IMR-90 (cell line): ENCODE results near the gene ZNF727. TPM values are rescaled to one million over a fixed set of nuclear protein-coding genes. Genes with fewer than 3 reads are reported as not detected.

ENCODE experiments used
- ATAC-seq: fragments of 200-7000 bp; cut with Tn5 transposase; 2 replicates; pipeline ENCODE4 v1.9.1; 2020; ENCODE audit warnings: low read depth, mild to moderate bottlenecking, moderate library complexity
- BruUV-seq: library from RNA; stranded (reverse); fragments of 400-500 nt; replicated peaks from 2 replicates; lab custom pipeline; 2021; lab: Mats Ljungman, UMichigan
- CTCF ChIA-PET: fragments of 300-600 bp; formaldehyde crosslinking; extraction: SDS; loops from one replicate; lab custom pipeline; 2021; ENCODE audit warnings: antibody characterized with exemption; lab: Yijun Ruan, JAX
- POLR2A ChIA-PET: fragments of 300-600 bp; sonication (Branson Sonifier 250); formaldehyde crosslinking; loops from one replicate; lab custom pipeline; 2022; ENCODE audit warnings: antibody characterized with exemption; ENCODE audit not compliant: unreplicated experiment; lab: Charles Lee
- DNase-seq: peaks from one replicate; pipeline ENCODE4 v3.0.0; 2013
- H2AFZ ChIP-seq: replicated peaks from 2 replicates; pipeline ENCODE3; 2013; ENCODE audit warnings: low read length, mild to moderate bottlenecking; ENCODE audit not compliant: poor library complexity
- H2AK5ac ChIP-seq: 2 replicates; pipeline ENCODE4 v1.6.1; 2013; ENCODE audit warnings: low read depth, low read length, inconsistent platforms
- H2AK9ac ChIP-seq: replicated peaks from 2 replicates; pipeline ENCODE3; 2013; ENCODE audit warnings: mild to moderate bottlenecking, low read depth, low read length, moderate library complexity; ENCODE audit not compliant: poor library complexity
- H2BK120ac ChIP-seq: 2 replicates; pipeline ENCODE4 v1.6.1; 2013; ENCODE audit warnings: low read depth, low read length, inconsistent platforms
- H2BK15ac ChIP-seq: 3 replicates; pipeline ENCODE4 v1.6.1; 2013; ENCODE audit warnings: low read depth, low read length, inconsistent platforms
- H2BK20ac ChIP-seq: 2 replicates; pipeline ENCODE4 v1.6.1; 2013; ENCODE audit warnings: low read depth, mild to moderate bottlenecking, inconsistent platforms, low read length, moderate library complexity
- H2BK5ac ChIP-seq: 2 replicates; pipeline ENCODE4 v1.6.1; 2013; ENCODE audit warnings: mild to moderate bottlenecking, low read depth, low read length, inconsistent platforms; ENCODE audit not compliant: poor library complexity, severe bottlenecking
- H3K14ac ChIP-seq: replicated peaks from 2 replicates; pipeline ENCODE4 v1.6.1; 2013; ENCODE audit warnings: low read depth, low read length, inconsistent platforms
- H3K18ac ChIP-seq: 2 replicates; pipeline ENCODE4 v1.6.1; 2013; ENCODE audit warnings: low read depth, low read length, control low read depth
- H3K23ac ChIP-seq: 2 replicates; pipeline ENCODE4 v1.6.1; 2013; ENCODE audit warnings: low read depth, low read length, inconsistent platforms
- H3K27ac ChIP-seq: 2 replicates; pipeline ENCODE4 v1.5.1; 2013; ENCODE audit warnings: mild to moderate bottlenecking, control low read depth, low read length; ENCODE audit not compliant: insufficient read depth
- H3K27me3 ChIP-seq: 2 replicates; pipeline ENCODE4 v1.6.1; 2013; ENCODE audit warnings: low read length; ENCODE audit not compliant: control insufficient read depth, insufficient read depth
- H3K36me3 ChIP-seq: 2 replicates; pipeline ENCODE4 v1.6.1; 2013; ENCODE audit warnings: low read length, mixed read lengths; ENCODE audit not compliant: control insufficient read depth, insufficient read depth
- H3K4ac ChIP-seq: 2 replicates; pipeline ENCODE4 v1.6.1; 2013; ENCODE audit warnings: low read depth, low read length, inconsistent platforms
- H3K4me1 ChIP-seq: 2 replicates; pipeline ENCODE4 v1.6.1; 2013; ENCODE audit warnings: low read length, mixed read lengths; ENCODE audit not compliant: control insufficient read depth, insufficient read depth
- H3K4me2 ChIP-seq: 2 replicates; pipeline ENCODE4 v1.6.1; 2013; ENCODE audit warnings: low read depth, mild to moderate bottlenecking, control low read depth, low read length, moderate library complexity
- H3K4me3 ChIP-seq: 2 replicates; pipeline ENCODE4 v1.5.1; 2013; ENCODE audit warnings: low read depth, mild to moderate bottlenecking, control low read depth, low read length, moderate library complexity; ENCODE audit not compliant: insufficient read depth
- H3K56ac ChIP-seq: 2 replicates; pipeline ENCODE4 v1.6.1; 2013; ENCODE audit warnings: low read length, inconsistent platforms; ENCODE audit not compliant: insufficient read depth; ENCODE audit errors: extremely low read depth
- H3K79me1 ChIP-seq, 2 experiments: 2 replicates each; pipeline ENCODE4 v1.6.1; 2013; ENCODE audit warnings: low read length in 2 of 2, inconsistent platforms in 1 of 2, low read depth in 1 of 2
- H3K9ac ChIP-seq: 2 replicates; pipeline ENCODE4 v1.6.1; 2013; ENCODE audit warnings: low read depth, low read length, control low read depth
- H3K9me1 ChIP-seq: 2 replicates; pipeline ENCODE4 v1.6.1; 2013; ENCODE audit warnings: low read length, inconsistent platforms; ENCODE audit not compliant: insufficient read depth
- H3K9me3 ChIP-seq: 2 replicates; pipeline ENCODE4 v1.6.1; 2013; ENCODE audit warnings: low read length; ENCODE audit not compliant: control insufficient read depth, insufficient read depth
- H4K20me1 ChIP-seq: 2 replicates; pipeline ENCODE4 v1.6.1; 2013; ENCODE audit warnings: low read length, inconsistent platforms; ENCODE audit not compliant: insufficient read depth
- H4K5ac ChIP-seq: 2 replicates; pipeline ENCODE4 v1.6.1; 2013; ENCODE audit warnings: mild to moderate bottlenecking, low read depth, low read length, control low read depth
- H4K8ac ChIP-seq, 2 experiments: 2 replicates each; pipeline ENCODE4 v1.6.1; 2013; ENCODE audit warnings: low read depth in 2 of 2, low read length in 2 of 2, control low read depth in 1 of 2, inconsistent platforms in 1 of 2
- H4K91ac ChIP-seq: 2 replicates; pipeline ENCODE4 v1.6.1; 2013; ENCODE audit warnings: low read depth, low read length, inconsistent platforms; ENCODE audit not compliant: insufficient read depth
- BHLHE40 ChIP-seq: fragments of 150-350 bp; IDR thresholded peaks from 2 replicates; pipeline ENCODE4 v1.6.1; 2016; ENCODE audit warnings: mild to moderate bottlenecking, low read depth, low read length
- FOS ChIP-seq: fragments of 150-350 bp; IDR thresholded peaks from 2 replicates; pipeline ENCODE4 v1.6.1; 2016; ENCODE audit warnings: low read depth, low read length
- MAFK ChIP-seq: IDR thresholded peaks from 2 replicates; pipeline ENCODE4 v1.6.1; 2012; ENCODE audit warnings: low read depth, low read length, improper control_type of control experiment
- MAZ ChIP-seq: IDR thresholded peaks from 2 replicates; pipeline ENCODE4 v1.6.1; 2012; ENCODE audit warnings: low read depth, mild to moderate bottlenecking, low read length, improper control_type of control experiment, moderate library complexity, borderline replicate concordance
- MXI1 ChIP-seq: IDR thresholded peaks from 2 replicates; pipeline ENCODE4 v1.6.1; 2012; ENCODE audit warnings: low read depth, mild to moderate bottlenecking, low read length, moderate library complexity, borderline replicate concordance
- NFE2L2 ChIP-seq: fragments of 150-350 bp; IDR thresholded peaks from 2 replicates; pipeline ENCODE4 v1.6.1; 2016; ENCODE audit warnings: low read depth, mild to moderate bottlenecking, low read length
- POLR2A ChIP-seq: IDR thresholded peaks from 2 replicates; pipeline ENCODE4 v1.6.1; 2012; ENCODE audit warnings: mild to moderate bottlenecking, low read depth, low read length
- RCOR1 ChIP-seq: IDR thresholded peaks from 2 replicates; pipeline ENCODE4 v1.6.1; 2012; ENCODE audit warnings: mild to moderate bottlenecking, low read length, improper control_type of control experiment; ENCODE audit not compliant: insufficient replicate concordance
- SMC3 ChIP-seq: fragments of 150-350 bp; IDR thresholded peaks from 2 replicates; pipeline ENCODE4 v1.6.1; 2016; ENCODE audit warnings: low read depth, mild to moderate bottlenecking, antibody characterized with exemption, low read length, moderate library complexity
- USF2 ChIP-seq: fragments of 150-350 bp; IDR thresholded peaks from 2 replicates; pipeline ENCODE4 v1.6.1; 2017; ENCODE audit warnings: mild to moderate bottlenecking, antibody characterized with exemption, low read length, low read depth
- WGBS, 2 experiments: methylation state at CpG; one replicate each; pipeline versions ENCODE4 v1.1.5 to v1.1.7; 2013; ENCODE audit warnings: missing lambda C conversion rate in 2 of 2; ENCODE audit not compliant: insufficient read length in 1 of 2; ENCODE audit errors: extremely low coverage in 2 of 2; 5-methylcytosine and 5-hydroxymethylcytosine counted together
- dilution Hi-C: fragments of 300-500 bp; cut with HindIII; formaldehyde crosslinking; loops from one replicate; pipeline ENCODE4 v1.14.3; 2018; ENCODE audit warnings: low sequenced_read_pairs; ENCODE audit not compliant: unreplicated experiment
- in situ Hi-C: fragments of 300-500 bp; cut with MboI; formaldehyde crosslinking; loops from 3 replicates; pipeline ENCODE4 v1.14.3; 2019; ENCODE audit warnings: low sequenced_read_pairs, inconsistent platforms, mixed read lengths
- intact Hi-C: fragments of 100-400 bp; cut with micrococcal nuclease; formaldehyde crosslinking; loops from 2 replicates; pipeline ENCODE4 v1.10.0; 2022
- polyA plus RNA-seq, 3 experiments: library from polyadenylated mRNA; depleted of rRNA; stranded (reverse); fragments of >200 nt; gene quantifications; 2 replicates each; pipeline ENCODE4 v1.2.3, GENCODE V29; 2012; ENCODE audit warnings: low replicate concordance in 1 of 3
- total RNA-seq: library from RNA; depleted of rRNA; stranded (reverse); fragments of >200 nt; gene quantifications from 2 replicates; pipeline ENCODE4 v1.2.3, GENCODE V29; 2012
- TF ChIP-seq, protein P1 (sequence below): fragments of 150-350 bp; IDR thresholded peaks from 2 replicates; pipeline ENCODE4 v1.6.1; 2016; ENCODE audit warnings: low read depth, mild to moderate bottlenecking, low read length, moderate library complexity, borderline replicate concordance
- TF ChIP-seq, protein P2 (sequence below): conservative IDR thresholded peaks from 2 replicates; pipeline ENCODE4 v1.5.1; 2012; ENCODE audit warnings: mild to moderate bottlenecking, low read depth, low read length, improper control_type of control experiment

Gene ZNF727
- total and polyA plus RNA-seq, 2 of the 4 experiments (the other 2 are of a cell fraction) = not detected

- no peak for ATAC-seq
- no peak within 1 kb of the TSS for H3K9ac ChIP-seq
- no peaks in the 10 kb centered on the region for H3K27me3 ChIP-seq
- no peak within 1 kb of the TSS for H2BK120ac ChIP-seq
- no peak within 1 kb of the TSS for H3K56ac ChIP-seq
- H3K9me1 ChIP-seq = no peaks in the 10 kb centered on the region
- no peak within 1 kb of the TSS for H3K23ac ChIP-seq
- ChIA-PET POLR2A (no interaction called here), CTCF (no interaction called here)
- intact Hi-C loops (no loop called here), in situ Hi-C loops (no loop called here), dilution Hi-C loops (no loop called here)
- H3K4me3 ChIP-seq = no peak within 1 kb of the TSS
- H3K9me3 ChIP-seq = peaks cover 14% of the 10 kb centered on the region
- H3K4me1 ChIP-seq = no peaks in the 10 kb centered on the region
- no peaks in the 10 kb centered on the region for H3K36me3 ChIP-seq
- H2BK20ac ChIP-seq = no peak within 1 kb of the TSS
- no peak within 1 kb of the TSS for H3K4me2 ChIP-seq
- H2AK5ac ChIP-seq = no peak within 1 kb of the TSS
- H2AFZ ChIP-seq = no peak within 1 kb of the TSS
- H4K8ac ChIP-seq = no peak within 1 kb of the TSS
- no peak within 1 kb of the TSS for H3K18ac ChIP-seq
- H3K79me1 ChIP-seq = no peaks in the 10 kb centered on the region
- no CpG with 5 or more reads among the region's 10 CpGs for WGBS, 2 experiments
- no peak for DNase-seq
- no peak within 1 kb of the TSS for H2BK15ac ChIP-seq
- no peak within 1 kb of the TSS for H3K27ac ChIP-seq
- no peak within 1 kb of the TSS for H2BK5ac ChIP-seq
- no peak within 1 kb of the TSS for H2AK9ac ChIP-seq
- no peaks in the 10 kb centered on the region for H4K20me1 ChIP-seq
- no peak within 1 kb of the TSS for H4K5ac ChIP-seq
- TF ChIP-seq, protein P1, sequence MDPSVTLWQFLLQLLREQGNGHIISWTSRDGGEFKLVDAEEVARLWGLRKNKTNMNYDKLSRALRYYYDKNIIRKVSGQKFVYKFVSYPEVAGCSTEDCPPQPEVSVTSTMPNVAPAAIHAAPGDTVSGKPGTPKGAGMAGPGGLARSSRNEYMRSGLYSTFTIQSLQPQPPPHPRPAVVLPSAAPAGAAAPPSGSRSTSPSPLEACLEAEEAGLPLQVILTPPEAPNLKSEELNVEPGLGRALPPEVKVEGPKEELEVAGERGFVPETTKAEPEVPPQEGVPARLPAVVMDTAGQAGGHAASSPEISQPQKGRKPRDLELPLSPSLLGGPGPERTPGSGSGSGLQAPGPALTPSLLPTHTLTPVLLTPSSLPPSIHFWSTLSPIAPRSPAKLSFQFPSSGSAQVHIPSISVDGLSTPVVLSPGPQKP = no peak
- no peak for TF ChIP-seq NFE2L2
- TF ChIP-seq MAFK = no peak
- TF ChIP-seq MXI1 = no peak
- no peak for TF ChIP-seq RCOR1
- no peak for TF ChIP-seq USF2
- TF ChIP-seq MAZ = no peak
- TF ChIP-seq POLR2A = no peak
- no peak for TF ChIP-seq FOS
- no peak for TF ChIP-seq SMC3
- no peak for TF ChIP-seq BHLHE40
- TF ChIP-seq, protein P2, sequence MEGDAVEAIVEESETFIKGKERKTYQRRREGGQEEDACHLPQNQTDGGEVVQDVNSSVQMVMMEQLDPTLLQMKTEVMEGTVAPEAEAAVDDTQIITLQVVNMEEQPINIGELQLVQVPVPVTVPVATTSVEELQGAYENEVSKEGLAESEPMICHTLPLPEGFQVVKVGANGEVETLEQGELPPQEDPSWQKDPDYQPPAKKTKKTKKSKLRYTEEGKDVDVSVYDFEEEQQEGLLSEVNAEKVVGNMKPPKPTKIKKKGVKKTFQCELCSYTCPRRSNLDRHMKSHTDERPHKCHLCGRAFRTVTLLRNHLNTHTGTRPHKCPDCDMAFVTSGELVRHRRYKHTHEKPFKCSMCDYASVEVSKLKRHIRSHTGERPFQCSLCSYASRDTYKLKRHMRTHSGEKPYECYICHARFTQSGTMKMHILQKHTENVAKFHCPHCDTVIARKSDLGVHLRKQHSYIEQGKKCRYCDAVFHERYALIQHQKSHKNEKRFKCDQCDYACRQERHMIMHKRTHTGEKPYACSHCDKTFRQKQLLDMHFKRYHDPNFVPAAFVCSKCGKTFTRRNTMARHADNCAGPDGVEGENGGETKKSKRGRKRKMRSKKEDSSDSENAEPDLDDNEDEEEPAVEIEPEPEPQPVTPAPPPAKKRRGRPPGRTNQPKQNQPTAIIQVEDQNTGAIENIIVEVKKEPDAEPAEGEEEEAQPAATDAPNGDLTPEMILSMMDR = no peak
- no peak within 1 kb of the TSS for H3K14ac ChIP-seq
- no peak within 1 kb of the TSS for H3K4ac ChIP-seq
- no TSS peak for BruUV-seq
- H4K91ac ChIP-seq = no peak within 1 kb of the TSS
These were observed 46.7 kb upstream of the ZNF727 start, which contains the start of gene ZNF722 for GRCh38 chr7:63998549-63998948. TSS of gene ZNF722 (plus strand) at chr7:63998849. CDS start at chr7:63998962, 113 bp downstream.
